ENCODE results near the gene TSGA10IP. TPM values are rescaled to one million over a fixed set of nuclear protein-coding genes. Genes with fewer than 3 reads are reported as not detected.

TSGA10IP gene
- total RNA-seq, result not detected in 2 replicates

DNA sequence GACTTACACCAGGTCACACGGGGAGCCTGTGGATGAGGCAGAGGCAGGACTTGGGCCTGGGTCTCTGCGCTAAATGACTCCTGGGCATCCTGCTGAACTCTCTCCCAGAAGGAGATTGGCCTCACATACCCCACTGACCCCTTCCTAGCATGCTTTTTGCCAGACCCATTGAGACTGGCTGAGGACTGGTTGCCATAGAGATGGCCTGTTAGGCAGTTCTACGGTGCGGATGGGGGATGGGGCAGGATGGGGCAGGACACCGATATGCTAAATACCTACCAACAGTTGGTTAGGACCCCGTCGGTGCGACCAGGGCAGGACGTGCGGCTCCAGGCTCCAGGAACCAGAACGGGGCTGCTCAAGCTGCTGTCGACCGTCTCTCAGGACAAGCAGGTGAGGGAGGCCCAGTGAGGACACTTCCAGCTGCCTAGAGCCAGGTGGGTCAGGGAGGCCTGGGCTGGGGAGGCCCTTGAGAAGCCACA is at the start of gene TSGA10IP:
Gene TSGA10IP, plus strand, starts transcription at position 51 of the 482 bp plus-strand sequence. Its CDS starts 196 bp downstream, at position 247.
- no peak for DNase-seq (ENCODE audit: low read depth in 2 of 2)

GRCh38 chr11:65895482-65895981 is 49.7 kb upstream of the TSGA10IP start:
- DNase-seq (ENCODE audit: low read depth in 2 of 2), result no peak

DNA sequence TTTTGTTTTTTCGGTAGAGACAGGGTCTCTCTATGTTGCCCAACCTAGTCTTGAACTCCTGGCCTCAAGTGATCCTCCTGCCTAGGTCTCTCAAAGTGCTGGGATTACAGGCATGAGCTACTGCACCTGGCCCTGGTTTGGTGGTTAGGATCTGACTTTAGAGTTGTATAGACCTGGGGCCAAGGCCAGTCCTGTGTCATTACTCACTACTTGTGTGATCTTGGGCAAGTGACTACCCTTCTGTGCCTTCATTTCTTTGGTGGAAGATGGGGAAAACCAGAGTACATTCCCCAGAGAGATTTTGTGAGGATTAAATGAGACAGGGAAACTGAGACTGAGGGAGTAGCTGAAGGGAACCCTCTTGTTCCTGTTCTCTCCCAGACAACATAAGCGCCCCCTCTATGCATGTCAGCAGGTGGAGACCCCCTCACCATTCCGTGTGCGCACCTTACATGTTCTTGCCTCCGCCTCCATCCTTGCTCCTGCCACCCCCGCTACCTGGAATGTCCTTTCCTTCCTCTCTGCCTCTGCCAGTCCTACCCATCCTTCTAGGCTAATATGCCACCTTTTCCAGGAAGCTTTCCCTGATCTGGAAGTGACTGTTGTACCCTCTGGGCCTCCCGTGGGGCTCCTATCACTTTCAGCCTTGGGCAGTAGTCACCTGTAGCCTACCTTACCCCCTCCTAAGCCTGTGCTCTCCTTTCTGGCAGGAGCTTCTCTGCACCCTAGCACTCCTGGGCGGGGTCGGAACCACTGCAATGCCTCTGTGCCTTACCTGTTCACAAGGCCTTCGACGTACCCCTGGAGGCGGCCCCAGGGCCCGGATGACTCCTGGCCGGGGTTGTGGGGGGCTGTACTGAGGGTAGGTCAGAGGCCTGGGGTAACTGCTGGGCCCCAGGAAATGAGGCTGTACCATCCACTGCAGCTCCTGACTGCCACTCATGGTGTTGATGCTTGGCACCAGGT is 49.0 kb upstream of the TSGA10IP start:
- DNase-seq (ENCODE audit: low read depth in 2 of 2), result no peak

- DNase-seq (ENCODE audit: low read depth in 2 of 2), result no peak
Observed at GRCh38 chr11:65897020-65897471, 48.2 kb upstream of the TSGA10IP start.

- DNase-seq (ENCODE audit: low read depth in 2 of 2), result no peak
Observed at GRCh38 chr11:65898656-65899355, 46.5 kb upstream of the TSGA10IP start.

- peak in 1 of 2 donors; percentile 82 for DNase-seq (ENCODE audit: low read depth in 2 of 2)
Observed at GRCh38 chr11:65899356-65900124, 45.7 kb upstream of the TSGA10IP start.

- peak; percentile 44 to 96 for DNase-seq (ENCODE audit: low read depth in 2 of 2)
Observed at GRCh38 chr11:65900125-65900898, 45.0 kb upstream of the TSGA10IP start, which contains the start of gene FOSL1. Gene FOSL1 (minus strand): TSS chr11:65900388. CDS start chr11:65900339, 49 bp downstream.

DNA sequence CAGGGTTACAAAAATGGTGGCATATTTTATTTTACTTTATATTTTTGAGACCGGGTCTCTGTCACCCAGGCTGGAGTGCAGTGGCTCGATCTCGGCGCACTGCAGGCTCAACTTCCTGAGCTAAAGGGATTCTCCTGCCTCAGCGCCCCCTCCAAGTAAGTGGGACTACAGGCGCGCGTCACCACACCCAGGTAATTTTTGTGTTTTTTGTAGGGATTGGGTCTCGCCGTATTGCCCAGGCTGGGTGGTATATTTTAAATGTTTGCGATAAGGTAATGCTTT is 44.4 kb upstream of the TSGA10IP start:
- DNase-seq (ENCODE audit: low read depth in 2 of 2), result no peak

GRCh38 chr11:65903068-65903481 is 42.2 kb upstream of the TSGA10IP start:
- no peak for DNase-seq (ENCODE audit: low read depth in 2 of 2)

DNA sequence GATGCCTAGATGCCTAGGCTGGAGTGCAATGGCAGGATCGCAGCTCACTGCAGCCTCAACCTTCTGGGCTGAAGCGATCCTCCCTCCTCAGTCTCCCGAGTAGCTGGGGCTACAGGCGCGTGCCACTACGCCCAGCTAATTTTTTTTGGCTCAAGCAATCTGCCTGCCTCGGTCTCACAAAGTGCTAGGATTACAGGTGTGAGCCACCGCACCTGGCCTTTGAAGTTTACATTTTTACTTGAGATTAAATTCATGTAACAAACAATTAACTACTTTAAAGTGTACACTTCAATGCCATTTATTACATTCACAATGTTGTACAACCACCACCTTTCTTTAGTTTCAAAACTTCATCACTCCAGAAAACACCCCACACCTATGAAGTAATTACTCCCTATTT is 41.6 kb upstream of the TSGA10IP start:
- no peak for DNase-seq (ENCODE audit: low read depth in 2 of 2)

GRCh38 chr11:65906602-65907001 is 38.7 kb upstream of the TSGA10IP start:
- DNase-seq (ENCODE audit: low read depth in 2 of 2), result no peak

DNA sequence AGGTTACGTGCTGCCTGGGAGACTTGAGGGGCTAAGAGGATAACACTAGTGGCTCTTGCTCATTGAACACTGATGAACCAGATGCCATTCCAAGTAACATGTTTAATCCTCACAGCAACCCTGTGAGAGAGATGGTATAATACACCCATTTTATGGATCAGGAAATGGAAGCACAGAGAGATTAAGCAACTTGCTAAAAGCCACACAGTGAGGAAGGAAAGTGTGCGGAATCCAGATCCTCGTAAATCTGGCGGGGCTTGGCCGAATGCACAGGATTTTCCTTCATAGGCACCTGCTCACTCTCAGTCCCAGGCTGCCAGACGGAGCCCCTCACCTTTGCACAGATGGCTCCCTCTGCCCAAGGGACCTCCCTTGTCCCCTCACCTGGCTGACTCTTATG is 37.4 kb upstream of the TSGA10IP start:
- DNase-seq (ENCODE audit: low read depth in 2 of 2), result no peak

GRCh38 chr11:65911682-65912568 is 33.4 kb upstream of the TSGA10IP start:
- DNase-seq (ENCODE audit: low read depth in 2 of 2), result peak in 1 of 2 donors; percentile 63

DNA sequence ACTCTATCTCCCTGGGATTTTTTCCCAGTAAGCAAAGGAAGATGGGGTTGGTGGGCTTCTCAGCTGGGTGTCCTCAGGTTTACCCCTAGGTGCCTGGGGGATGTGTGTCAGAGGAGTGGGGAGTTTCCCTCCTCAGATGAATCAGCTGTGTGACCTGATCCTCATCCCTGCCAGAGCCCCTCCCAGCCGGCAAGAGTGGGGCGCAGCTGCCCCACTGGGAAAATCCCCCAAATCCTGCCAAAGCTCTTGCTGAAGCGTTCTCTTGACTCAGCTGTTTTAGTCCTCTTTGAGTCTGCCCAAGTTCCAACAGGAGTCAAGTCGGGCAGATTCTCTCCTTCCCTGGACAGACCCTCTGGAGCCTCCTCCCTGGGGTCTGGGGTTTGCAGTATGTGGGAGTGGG is 32.4 kb upstream of the TSGA10IP start:
- DNase-seq (ENCODE audit: low read depth in 2 of 2), result peak in 1 of 2 donors; percentile 64

DNA sequence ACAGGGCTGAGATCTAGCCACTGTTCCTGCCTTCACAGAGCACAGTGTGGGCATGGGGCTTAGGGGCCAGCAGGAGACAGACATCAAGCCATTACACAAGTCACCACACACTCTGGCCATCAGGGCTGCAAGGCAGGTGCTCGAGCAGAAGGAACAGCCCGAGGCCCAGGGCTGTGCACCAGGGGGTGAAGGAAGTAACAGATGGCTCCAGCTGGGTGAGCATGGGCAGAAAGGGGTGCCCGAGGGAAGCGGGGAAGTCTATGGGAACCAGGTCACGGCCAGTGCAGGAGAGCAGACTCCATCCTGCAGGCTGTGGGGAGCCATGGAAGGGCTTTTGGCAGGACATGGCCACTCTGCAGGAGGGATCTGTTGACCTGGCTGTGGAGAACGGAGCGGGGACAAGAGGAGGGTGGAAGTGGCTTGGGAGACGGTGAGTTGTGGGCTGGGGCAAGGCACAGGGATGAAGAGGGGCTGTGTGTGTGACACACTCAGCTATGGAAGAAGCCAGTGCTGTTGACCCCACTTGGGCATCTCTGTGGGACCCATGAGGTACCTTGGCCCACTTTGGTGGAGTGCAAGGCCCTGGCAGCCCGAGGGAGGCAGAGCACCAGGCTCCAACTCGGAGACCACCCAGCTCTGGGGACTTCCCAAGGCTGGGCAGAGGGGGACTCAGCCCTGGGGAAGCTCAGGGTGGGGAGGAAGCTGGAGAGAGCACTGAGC is 30.0 kb upstream of the TSGA10IP start:
- DNase-seq (ENCODE audit: low read depth in 2 of 2), result no peak

GRCh38 chr11:65915821-65916251 is 29.4 kb upstream of the TSGA10IP start:
- peak; percentile 68 to 96 for DNase-seq (ENCODE audit: low read depth in 2 of 2)

- no peak for DNase-seq (ENCODE audit: low read depth in 2 of 2)
Observed at GRCh38 chr11:65916391-65916790, 28.9 kb upstream of the TSGA10IP start.

- no peak for DNase-seq (ENCODE audit: low read depth in 2 of 2)
Observed at GRCh38 chr11:65917077-65917433, 28.2 kb upstream of the TSGA10IP start.

All from dermis microvascular lymphatic vessel endothelial cell (primary cell).